ACHN (cell line): ENCODE results near the gene SUGCT.
"Not testable (repeated sequence)": the region's sequence is repeated elsewhere in the genome, so short reads cannot be mapped to it uniquely, and the experiment has no call there.

Source experiments
- DNase-seq: peaks from one replicate; pipeline ENCODE4 v3.0.0-alpha.2; 2015
- in situ Hi-C: cut with HindIII; loops from 2 replicates; pipeline ENCODE4 v1.10.0; 2017; ENCODE audit warnings: low sequenced_read_pairs, low pct_ligation_motif_present, low pct_unique_long_range_greater_than_20kb

Gene SUGCT

GRCh38 chr7:40133561-40134427, 1.0 kb upstream of the SUGCT start:
- DNase-seq = peak; percentile 49
- in situ Hi-C loops = no loop called here

GRCh38 chr7:40135317-40135610, 459 bp downstream of the SUGCT start:
- in situ Hi-C loops = no loop called here
- DNase-seq = peak; percentile 37

GRCh38 chr7:40137563-40137962, 2.8 kb downstream of the SUGCT start:
- in situ Hi-C loops = no loop called here
- no peak for DNase-seq

- in situ Hi-C loops = no loop called here
- no peak for DNase-seq
These were observed 4.2 kb downstream of the SUGCT start for GRCh38 chr7:40138973-40139372.

- DNase-seq, in situ Hi-C loops: not testable (repeated sequence)
These were observed 5.1 kb downstream of the SUGCT start for GRCh38 chr7:40139891-40140290.

- DNase-seq, in situ Hi-C loops: not testable (repeated sequence)
These were observed 7.1 kb downstream of the SUGCT start for GRCh38 chr7:40141916-40142315.

GRCh38 chr7:40145596-40146130, 10.9 kb downstream of the SUGCT start:
- not testable (repeated sequence) for DNase-seq

GRCh38 chr7:40147371-40148246, 12.8 kb downstream of the SUGCT start:
- in situ Hi-C loops = no loop called here
- DNase-seq = no peak

More at GRCh38 chr7:40145596-40146130, 10.9 kb downstream of the SUGCT start:
- in situ Hi-C loops = not testable (repeated sequence)

GRCh38 chr7:40148247-40148580, 13.4 kb downstream of the SUGCT start:
- in situ Hi-C loops, DNase-seq: not testable (repeated sequence)

GRCh38 chr7:40148671-40149070, 13.9 kb downstream of the SUGCT start:
- DNase-seq = no peak
- in situ Hi-C loops = no loop called here

- no peak for DNase-seq
- in situ Hi-C loops = no loop called here
These were observed 16.7 kb downstream of the SUGCT start for GRCh38 chr7:40151504-40151903.

GRCh38 chr7:40156988-40157387, 22.2 kb downstream of the SUGCT start:
- in situ Hi-C loops = no loop called here
- DNase-seq = peak; percentile 24

- in situ Hi-C loops = no loop called here
- no peak for DNase-seq
These were observed 27.7 kb downstream of the SUGCT start for GRCh38 chr7:40162516-40162915.

GRCh38 chr7:40165216-40165615, 30.4 kb downstream of the SUGCT start:
- DNase-seq = no peak
- in situ Hi-C loops = no loop called here

GRCh38 chr7:40167291-40167690, 32.5 kb downstream of the SUGCT start:
- no peak for DNase-seq
- in situ Hi-C loops = no loop called here

GRCh38 chr7:40168266-40168665, 33.5 kb downstream of the SUGCT start:
- in situ Hi-C loops, DNase-seq: not testable (repeated sequence)

GRCh38 chr7:40173121-40173520, 38.3 kb downstream of the SUGCT start:
- DNase-seq, in situ Hi-C loops: not testable (repeated sequence)

- DNase-seq, in situ Hi-C loops: not testable (repeated sequence)
These were observed 40.5 kb downstream of the SUGCT start for GRCh38 chr7:40175256-40175655.

- no peak for DNase-seq
- in situ Hi-C loops = no loop called here
These were observed 41.1 kb downstream of the SUGCT start for GRCh38 chr7:40175725-40176510.
